ENCODE data around the gene ATP5PO.

ATP5PO gene

DNA sequence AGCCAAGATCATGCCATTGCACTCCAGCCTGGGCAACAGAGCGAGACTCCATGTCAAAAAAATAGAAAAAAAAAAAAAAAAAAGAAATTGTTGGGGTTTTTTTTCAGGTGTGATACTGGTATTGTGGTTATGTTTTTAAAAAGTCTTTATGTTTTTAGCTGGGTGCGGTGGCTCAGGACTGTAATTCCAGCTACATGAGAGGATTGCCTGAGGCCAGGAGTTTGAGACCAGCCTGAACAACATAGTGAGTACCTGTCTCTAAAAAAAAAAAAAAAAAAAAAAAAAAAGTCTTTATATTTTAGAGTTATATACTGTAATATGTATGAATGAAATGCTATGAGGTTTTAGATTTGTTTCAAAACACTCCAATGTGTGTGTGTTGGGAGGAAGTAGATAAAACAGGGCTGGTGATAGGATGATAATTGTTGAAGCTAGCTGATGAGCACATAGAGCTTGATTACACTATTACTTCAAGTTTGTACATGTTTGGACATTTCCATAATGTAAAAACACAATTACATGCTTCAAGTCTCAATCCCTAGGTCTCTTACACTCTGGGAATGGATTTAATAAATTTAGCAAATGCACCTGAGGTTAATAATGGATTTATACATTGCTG is 30.2 kb upstream of the ATP5PO start:
- TF ChIP-seq, protein P1, sequence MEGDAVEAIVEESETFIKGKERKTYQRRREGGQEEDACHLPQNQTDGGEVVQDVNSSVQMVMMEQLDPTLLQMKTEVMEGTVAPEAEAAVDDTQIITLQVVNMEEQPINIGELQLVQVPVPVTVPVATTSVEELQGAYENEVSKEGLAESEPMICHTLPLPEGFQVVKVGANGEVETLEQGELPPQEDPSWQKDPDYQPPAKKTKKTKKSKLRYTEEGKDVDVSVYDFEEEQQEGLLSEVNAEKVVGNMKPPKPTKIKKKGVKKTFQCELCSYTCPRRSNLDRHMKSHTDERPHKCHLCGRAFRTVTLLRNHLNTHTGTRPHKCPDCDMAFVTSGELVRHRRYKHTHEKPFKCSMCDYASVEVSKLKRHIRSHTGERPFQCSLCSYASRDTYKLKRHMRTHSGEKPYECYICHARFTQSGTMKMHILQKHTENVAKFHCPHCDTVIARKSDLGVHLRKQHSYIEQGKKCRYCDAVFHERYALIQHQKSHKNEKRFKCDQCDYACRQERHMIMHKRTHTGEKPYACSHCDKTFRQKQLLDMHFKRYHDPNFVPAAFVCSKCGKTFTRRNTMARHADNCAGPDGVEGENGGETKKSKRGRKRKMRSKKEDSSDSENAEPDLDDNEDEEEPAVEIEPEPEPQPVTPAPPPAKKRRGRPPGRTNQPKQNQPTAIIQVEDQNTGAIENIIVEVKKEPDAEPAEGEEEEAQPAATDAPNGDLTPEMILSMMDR (IDR thresholded peaks at IDR 0.05), result no peak

DNA sequence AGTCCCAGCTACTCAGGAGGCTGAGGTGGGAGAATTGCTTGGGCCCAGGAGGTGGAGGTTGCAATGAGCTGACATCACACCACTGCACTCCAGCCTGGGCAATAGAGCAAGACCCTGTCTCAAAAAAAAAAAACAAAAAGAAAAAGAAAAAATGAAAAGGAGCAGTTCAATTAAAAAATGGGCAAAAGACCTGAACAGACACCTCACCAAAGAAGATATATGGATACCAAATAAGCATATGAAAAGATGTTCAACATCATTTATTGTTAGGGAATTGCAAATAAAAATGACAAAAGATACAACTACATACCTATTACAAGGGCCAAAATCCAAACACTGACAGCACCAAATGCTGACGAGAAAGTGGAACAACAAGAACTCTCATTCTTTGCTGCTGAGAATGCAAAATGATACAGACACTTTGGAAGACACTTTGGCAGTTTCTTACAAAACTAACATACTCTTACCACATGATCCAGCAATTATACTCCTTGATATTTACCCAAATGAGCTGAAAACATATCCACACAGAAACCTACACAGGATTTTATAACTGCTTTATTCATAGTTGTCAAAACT is 28.7 kb upstream of the ATP5PO start:
- TF ChIP-seq, protein P1 (IDR thresholded peaks at IDR 0.05), result no peak

DNA sequence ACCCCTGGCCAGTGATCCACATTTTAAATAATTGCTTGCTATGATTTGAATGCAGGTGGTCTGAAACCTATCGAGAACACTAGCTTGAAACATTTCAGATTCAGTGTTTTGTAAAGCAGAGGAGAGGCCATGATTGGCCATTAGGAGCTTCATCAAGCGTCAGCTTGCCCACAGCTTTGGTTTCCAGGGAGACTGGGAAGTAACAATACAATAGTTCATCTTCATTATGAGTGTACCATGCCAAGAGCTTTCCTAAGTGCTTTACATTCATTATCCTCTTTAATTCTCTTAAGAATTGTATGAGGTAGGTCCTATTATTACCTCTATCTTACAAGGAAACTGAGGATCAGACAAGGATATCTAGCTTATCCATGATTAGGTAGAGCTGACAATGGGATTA is 27.7 kb upstream of the ATP5PO start:
- TF ChIP-seq, protein P1 (IDR thresholded peaks at IDR 0.05), result no peak

DNA sequence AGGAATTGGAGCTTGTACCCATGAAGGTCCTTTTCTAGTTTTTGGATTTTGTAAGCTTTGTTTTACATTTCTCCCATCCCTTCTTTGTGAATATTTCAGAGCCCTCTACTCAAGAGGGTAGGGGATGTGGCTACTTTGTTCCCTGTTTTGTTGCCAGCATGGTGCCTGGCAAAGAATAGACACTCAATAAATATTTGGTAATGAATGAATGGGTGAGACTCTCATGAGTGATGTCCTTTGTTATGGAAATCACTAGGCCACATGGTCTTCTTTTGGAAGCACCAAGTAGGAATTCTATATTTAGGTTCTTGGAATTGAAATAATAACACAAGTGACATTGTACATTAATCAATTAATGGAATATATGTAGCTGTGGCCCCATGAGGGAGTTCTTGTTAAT is 26.8 kb upstream of the ATP5PO start:
- TF ChIP-seq, protein P1 (IDR thresholded peaks at IDR 0.05), result no peak

DNA sequence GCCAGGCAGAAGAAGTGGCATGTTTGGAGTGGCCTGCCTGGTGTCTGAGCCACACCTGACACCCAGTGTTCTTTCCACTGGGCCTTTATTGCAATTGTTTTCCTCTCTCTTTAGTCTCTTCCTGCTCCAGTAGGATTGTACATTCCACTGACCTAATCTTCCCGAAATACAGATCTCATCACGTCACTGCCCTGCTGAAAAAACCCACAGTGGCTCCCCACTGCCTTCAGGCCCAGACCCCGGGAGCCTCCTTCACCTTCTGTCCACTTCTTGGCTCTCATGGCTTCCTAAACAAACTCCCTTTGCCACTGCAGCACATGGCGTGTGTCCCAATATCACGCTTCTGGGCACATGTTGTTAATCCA is 25.3 kb upstream of the ATP5PO start:
- TF ChIP-seq, protein P1 (IDR thresholded peaks at IDR 0.05), result no peak

DNA sequence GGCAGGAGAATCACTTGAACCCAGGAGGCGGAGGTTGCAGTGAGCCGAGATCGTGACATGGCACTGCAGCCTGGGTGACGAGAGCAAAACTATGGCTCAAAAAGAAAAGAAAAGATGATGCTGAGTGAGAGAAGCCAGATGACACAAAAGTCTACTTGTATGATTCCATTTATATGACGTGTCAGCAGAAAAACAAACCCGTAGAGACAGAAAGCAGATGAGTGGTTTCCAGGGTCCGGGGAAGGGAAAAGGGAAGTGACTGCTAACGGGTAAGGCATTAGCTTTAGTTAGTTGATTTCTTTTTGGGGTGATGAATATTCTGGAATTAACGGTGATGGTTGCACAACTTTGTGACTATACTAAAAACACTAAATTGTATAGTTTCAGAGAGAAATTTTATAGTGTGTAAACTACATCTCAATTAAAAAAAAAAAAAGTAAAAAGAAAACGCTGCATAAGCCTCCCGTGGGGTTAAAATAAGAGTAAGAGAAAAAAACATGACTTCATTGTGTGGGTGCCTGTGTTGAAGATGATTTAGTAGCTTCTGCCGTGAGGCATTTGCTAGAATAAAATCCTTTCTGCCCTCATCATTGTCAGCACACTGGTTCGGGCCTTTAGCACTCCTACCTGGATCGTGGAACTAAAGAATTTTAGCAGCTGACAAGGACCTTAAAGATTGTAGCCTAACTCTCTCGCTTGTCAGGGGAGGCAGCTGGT is 24.7 kb upstream of the ATP5PO start:
- TF ChIP-seq, protein P1 (IDR thresholded peaks at IDR 0.05), result no peak

DNA sequence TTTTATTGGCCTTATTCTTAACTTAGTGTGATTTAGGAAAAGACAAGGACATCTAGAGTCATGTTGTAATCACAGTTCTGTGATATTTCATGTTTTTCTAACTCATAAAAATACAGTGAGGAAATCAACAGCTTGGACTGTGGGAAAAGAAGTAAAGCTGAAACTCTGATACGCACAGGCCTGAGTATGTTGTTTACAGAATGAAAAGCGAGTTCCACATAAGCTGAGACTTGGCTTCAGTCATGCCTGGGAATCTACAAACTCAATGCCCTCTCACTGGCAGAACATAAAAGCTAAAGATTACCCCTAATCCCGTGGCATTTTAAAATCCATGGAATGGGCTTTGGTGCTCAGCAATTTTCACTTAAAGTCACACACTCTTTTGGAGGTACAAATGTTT is 23.6 kb upstream of the ATP5PO start:
- TF ChIP-seq, protein P1 (IDR thresholded peaks at IDR 0.05), result no peak

Measured in LNCAP (cell line).